ENCODE data around the gene KRTAP12-2. TPM values are rescaled to one million over a fixed set of nuclear protein-coding genes. Genes with fewer than 3 reads are reported as not detected.
A peak's percentile ranks its signal among the peaks of the same experiment; 100 is the strongest.

KRTAP12-2 gene
- total and polyA plus RNA-seq, 4 donors = not detected

- no peak for DNase-seq (ENCODE audit: low spot score)
- Histone ChIP-seq H3K4me3 (ENCODE audit: low read depth in 1 of 3, low read length in 3 of 3) (no peak overlapping the region), H3K27me3 (ENCODE audit: control insufficient read depth in 4 of 4, insufficient read depth in 4 of 4, low read length in 3 of 4) (peaks cover 0 to 2% (median under 1%) of the 10 kb centered on the region in 4 donors), H3K36me3 (ENCODE audit: control insufficient read depth in 4 of 4, insufficient read depth in 3 of 4, low read depth in 1 of 4, low read length in 3 of 4) (no peaks in the 10 kb centered on the region), H3K9me3 (ENCODE audit: control insufficient read depth in 4 of 4, low read length in 3 of 4) (no peaks in the 10 kb centered on the region), H3K9ac (ENCODE audit: low read depth in 1 of 2, low read length in 2 of 2) (no peak overlapping the region), H3K4me1 (ENCODE audit: control insufficient read depth in 4 of 4, insufficient read depth in 4 of 4, low read length in 3 of 4) (no peaks in the 10 kb centered on the region), H3K27ac (ENCODE audit: low read depth in 1 of 2, low read length in 2 of 2) (no peak overlapping the region)
- TF ChIP-seq REST (IDR thresholded peaks at IDR 0.05) (no peak), ZBTB33 (IDR thresholded peaks at IDR 0.05) (no peak), TAF1 (conservative IDR thresholded peaks at IDR 0.05) (no peak), FOXA1 (IDR thresholded peaks at IDR 0.05) (no peak), HNF4G (IDR thresholded peaks at IDR 0.05) (no peak), YY1 (IDR thresholded peaks at IDR 0.05) (no peak), JUND (IDR thresholded peaks at IDR 0.05) (no peak), RAD21 (IDR thresholded peaks at IDR 0.05) (no peak), CTCF (IDR thresholded peaks at IDR 0.05; ENCODE audit: low read depth, low read length, missing input control) (no peak), NR2F2 (IDR thresholded peaks at IDR 0.05) (no peak), GABPA (IDR thresholded peaks at IDR 0.05 in 1 of 2, conservative IDR thresholded peaks at IDR 0.05 in 1 of 2) (no peak), RXRA (IDR thresholded peaks at IDR 0.05) (no peak), EGR1 (IDR thresholded peaks at IDR 0.05; ENCODE audit: low read depth in 2 of 2) (no peak), ATF3 (IDR thresholded peaks at IDR 0.05) (no peak), MAX (IDR thresholded peaks at IDR 0.05) (no peak)
- WGBS = 63% methylated on average over 7 of the region's 7 CpGs
These were observed 17.4 kb upstream of the KRTAP12-2 start for GRCh38 chr21:44684077-44684476.

- DNase-seq (ENCODE audit: low spot score) = peak; percentile 22
- H3K4me1 ChIP-seq (ENCODE audit: control insufficient read depth in 4 of 4, insufficient read depth in 4 of 4, low read length in 3 of 4) = no peaks in the 10 kb centered on the region
- H3K9ac ChIP-seq (ENCODE audit: low read depth in 1 of 2, low read length in 2 of 2) = no peak overlapping the region
- H3K27me3 ChIP-seq (ENCODE audit: control insufficient read depth in 4 of 4, insufficient read depth in 4 of 4, low read length in 3 of 4) = peaks cover 0 to 1% (median 0%) of the 10 kb centered on the region in 4 donors
- no peak for TF ChIP-seq FOXA2 (IDR thresholded peaks at IDR 0.05)
- no peak for TF ChIP-seq CTCF (IDR thresholded peaks at IDR 0.05; ENCODE audit: low read depth, low read length, missing input control)
- no peak for TF ChIP-seq TAF1 (conservative IDR thresholded peaks at IDR 0.05)
- TF ChIP-seq REST (IDR thresholded peaks at IDR 0.05) = no peak
- TF ChIP-seq ATF3 (IDR thresholded peaks at IDR 0.05) = no peak
- TF ChIP-seq RXRA (IDR thresholded peaks at IDR 0.05) = no peak
- TF ChIP-seq EGR1 (IDR thresholded peaks at IDR 0.05; ENCODE audit: low read depth in 2 of 2) = no peak
- TF ChIP-seq NR2F2 (IDR thresholded peaks at IDR 0.05) = no peak
- TF ChIP-seq MAX (IDR thresholded peaks at IDR 0.05) = no peak
- no peaks in the 10 kb centered on the region for H3K9me3 ChIP-seq (ENCODE audit: control insufficient read depth in 4 of 4, low read length in 3 of 4)
- WGBS = 75% methylated on average over 15 of the region's 15 CpGs
- H3K4me3 ChIP-seq (ENCODE audit: low read depth in 1 of 3, low read length in 3 of 3) = no peak overlapping the region
- H3K36me3 ChIP-seq (ENCODE audit: control insufficient read depth in 4 of 4, insufficient read depth in 3 of 4, low read depth in 1 of 4, low read length in 3 of 4) = no peaks in the 10 kb centered on the region
- no peak overlapping the region for H3K27ac ChIP-seq (ENCODE audit: low read depth in 1 of 2, low read length in 2 of 2)
These were observed 15.9 kb upstream of the KRTAP12-2 start for GRCh38 chr21:44682580-44683151.

All from liver (tissue), 9 donors.